MM.1S (cell line): ENCODE results near the gene PTGIS.

Experiments
- DNase-seq: peaks from one replicate; pipeline ENCODE4 v3.0.0-alpha.2; 2015
- H2AFZ ChIP-seq: fragments of 300-600 bp; sonication (generic); 2 replicates; pipeline ENCODE4 v1.6.0; 2016; ENCODE audit warnings: antibody characterized with exemption, low read length
- H3F3A ChIP-seq: fragments of 300-600 bp; sonication (generic); 2 replicates; pipeline ENCODE4 v1.6.1; 2016; ENCODE audit warnings: mild to moderate bottlenecking, antibody characterized with exemption, low read length, moderate library complexity, mixed read lengths; ENCODE audit not compliant: insufficient read depth
- H3K27ac ChIP-seq: fragments of 300-600 bp; sonication (generic); 2 replicates; pipeline ENCODE4 v1.5.1; 2016; ENCODE audit warnings: mild to moderate bottlenecking, low read length
- H3K27me3 ChIP-seq: fragments of 300-600 bp; sonication (generic); replicated peaks from 2 replicates; pipeline ENCODE4 v1.6.0; 2016; ENCODE audit warnings: low read length; ENCODE audit not compliant: insufficient read depth
- H3K36me3 ChIP-seq: fragments of 300-600 bp; sonication (generic); replicated peaks from 2 replicates; pipeline ENCODE4 v1.6.1; 2016; ENCODE audit warnings: mild to moderate bottlenecking, low read length, mixed read lengths; ENCODE audit not compliant: insufficient read depth
- H3K4me1 ChIP-seq: fragments of 300-600 bp; sonication (generic); 2 replicates; pipeline ENCODE4 v1.6.1; 2016; ENCODE audit warnings: low read length, mixed read lengths
- H3K4me2 ChIP-seq: fragments of 300-600 bp; sonication (generic); 2 replicates; pipeline ENCODE4 v1.6.0; 2016; ENCODE audit warnings: low read depth, low read length
- H3K4me3 ChIP-seq: fragments of 300-600 bp; sonication (generic); 2 replicates; pipeline ENCODE4 v1.5.1; 2016; ENCODE audit warnings: low read length, mixed read lengths
- H3K79me2 ChIP-seq: fragments of 300-600 bp; sonication (generic); 2 replicates; pipeline ENCODE4 v1.6.1; 2016; ENCODE audit warnings: mixed run types, low read length, mixed read lengths
- H3K9ac ChIP-seq: fragments of 300-600 bp; sonication (generic); 2 replicates; pipeline ENCODE4 v1.6.1; 2016; ENCODE audit warnings: low read length, mixed read lengths
- H3K9me2 ChIP-seq: fragments of 300-600 bp; sonication (generic); replicated peaks from 2 replicates; pipeline ENCODE4 v1.6.1; 2016; ENCODE audit warnings: mild to moderate bottlenecking, low read length, mixed read lengths; ENCODE audit not compliant: insufficient read depth
- H3K9me3 ChIP-seq: fragments of 300-600 bp; sonication (generic); replicated peaks from 2 replicates; pipeline ENCODE4 v1.6.1; 2016; ENCODE audit warnings: mild to moderate bottlenecking, low read length, mixed read lengths; ENCODE audit not compliant: insufficient read depth
- H4K20me1 ChIP-seq: fragments of 300-600 bp; sonication (generic); 2 replicates; pipeline ENCODE4 v1.6.1; 2016; ENCODE audit warnings: mild to moderate bottlenecking, low read length, moderate library complexity, mixed read lengths; ENCODE audit not compliant: insufficient read depth
- EZH2 ChIP-seq: fragments of 300-600 bp; sonication (generic); optimal IDR thresholded peaks from 2 replicates; pipeline ENCODE3; 2017; ENCODE audit warnings: low read depth, mild to moderate bottlenecking, antibody characterized with exemption, low read length, mixed read lengths
- EZH2phosphoT487 ChIP-seq: fragments of 300-600 bp; sonication (generic); IDR thresholded peaks from 2 replicates; pipeline ENCODE4 v1.6.1; 2018; ENCODE audit warnings: antibody characterized with exemption, low read length
- TF ChIP-seq, protein P1 (sequence below): fragments of 300-600 bp; sonication (generic); IDR thresholded peaks from 2 replicates; pipeline ENCODE4 v1.5.1; 2016; ENCODE audit warnings: antibody characterized with exemption, low read length, mixed read lengths

PTGIS gene

DNA sequence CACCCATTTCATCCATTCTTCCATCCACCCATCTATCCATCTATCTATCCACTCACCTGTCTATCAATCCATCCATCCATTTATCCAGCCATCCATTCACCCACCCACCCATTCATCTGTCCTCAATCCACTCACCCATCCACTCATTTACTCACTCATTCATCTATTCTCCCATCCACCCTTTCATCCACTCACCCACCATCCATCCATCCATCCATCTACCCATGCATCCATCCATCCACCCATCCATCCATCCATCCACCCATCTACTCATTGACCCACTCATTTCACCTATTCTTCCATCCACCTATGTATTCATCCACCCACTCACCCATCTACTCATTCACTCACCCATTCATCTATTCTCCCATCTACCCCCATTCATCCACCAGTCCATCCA, 24.2 kb upstream of the PTGIS start:
- Histone ChIP-seq H3K9ac (no peak overlapping the region), H3K9me3 (no peaks in the 10 kb centered on the region), H3K79me2 (no peaks in the 10 kb centered on the region), H3K27me3 (no peaks in the 10 kb centered on the region), H3F3A (no peaks in the 10 kb centered on the region), H3K4me3 (no peak overlapping the region), H3K36me3 (no peaks in the 10 kb centered on the region), H3K4me1 (peaks cover 7% of the 10 kb centered on the region; the same call in 1 of the 2 replicates), H3K27ac (no peak overlapping the region), H3K4me2 (no peak overlapping the region), H3K9me2 (no peaks in the 10 kb centered on the region), H2AFZ (no peak overlapping the region), H4K20me1 (no peaks in the 10 kb centered on the region)
- TF ChIP-seq EZH2phosphoT487 (no peak), EZH2 (no peak)
- TF ChIP-seq, protein P1, sequence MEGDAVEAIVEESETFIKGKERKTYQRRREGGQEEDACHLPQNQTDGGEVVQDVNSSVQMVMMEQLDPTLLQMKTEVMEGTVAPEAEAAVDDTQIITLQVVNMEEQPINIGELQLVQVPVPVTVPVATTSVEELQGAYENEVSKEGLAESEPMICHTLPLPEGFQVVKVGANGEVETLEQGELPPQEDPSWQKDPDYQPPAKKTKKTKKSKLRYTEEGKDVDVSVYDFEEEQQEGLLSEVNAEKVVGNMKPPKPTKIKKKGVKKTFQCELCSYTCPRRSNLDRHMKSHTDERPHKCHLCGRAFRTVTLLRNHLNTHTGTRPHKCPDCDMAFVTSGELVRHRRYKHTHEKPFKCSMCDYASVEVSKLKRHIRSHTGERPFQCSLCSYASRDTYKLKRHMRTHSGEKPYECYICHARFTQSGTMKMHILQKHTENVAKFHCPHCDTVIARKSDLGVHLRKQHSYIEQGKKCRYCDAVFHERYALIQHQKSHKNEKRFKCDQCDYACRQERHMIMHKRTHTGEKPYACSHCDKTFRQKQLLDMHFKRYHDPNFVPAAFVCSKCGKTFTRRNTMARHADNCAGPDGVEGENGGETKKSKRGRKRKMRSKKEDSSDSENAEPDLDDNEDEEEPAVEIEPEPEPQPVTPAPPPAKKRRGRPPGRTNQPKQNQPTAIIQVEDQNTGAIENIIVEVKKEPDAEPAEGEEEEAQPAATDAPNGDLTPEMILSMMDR: no peak
- no peak for DNase-seq

DNA sequence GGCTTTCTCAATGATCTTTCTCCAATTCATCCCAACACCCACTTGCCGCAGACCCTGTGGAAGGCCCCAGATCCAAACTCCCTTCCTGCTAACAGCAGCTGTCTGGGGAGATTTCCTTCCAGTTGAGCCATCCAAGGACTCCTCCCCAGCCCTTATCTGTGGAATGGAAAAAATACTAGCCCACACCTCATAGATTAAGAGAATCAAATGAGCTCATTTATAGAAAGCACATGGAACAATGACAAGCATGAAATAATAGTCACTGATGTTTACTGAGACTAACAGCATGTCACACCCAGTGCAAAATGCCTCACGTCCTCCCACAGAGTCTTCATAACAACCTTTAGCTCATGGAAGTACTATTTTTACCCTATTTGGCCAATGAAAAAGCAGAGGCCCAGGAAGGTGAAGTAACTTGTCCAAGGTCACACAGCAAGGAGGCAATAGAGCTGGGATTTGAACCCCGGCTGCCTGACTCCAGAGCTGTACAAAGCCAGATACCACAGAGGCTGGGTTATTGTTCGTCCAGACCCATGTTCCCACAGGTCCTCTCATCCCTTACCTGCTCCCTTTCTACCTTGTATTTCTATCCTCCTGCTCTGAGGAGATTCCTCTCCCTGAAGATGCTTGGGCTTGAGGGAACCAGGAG, 23.4 kb upstream of the PTGIS start:
- H3K9me2 ChIP-seq: no peaks in the 10 kb centered on the region
- H3K27ac ChIP-seq: no peak overlapping the region
- H3K9ac ChIP-seq: no peak overlapping the region
- H3K79me2 ChIP-seq: no peaks in the 10 kb centered on the region
- peaks cover 6% of the 10 kb centered on the region; the same call in 1 of the 2 replicates for H3K4me1 ChIP-seq
- H4K20me1 ChIP-seq: no peaks in the 10 kb centered on the region
- TF ChIP-seq, protein P1: no peak
- TF ChIP-seq EZH2 (no peak), EZH2phosphoT487 (no peak)
- no peak overlapping the region for H2AFZ ChIP-seq
- no peaks in the 10 kb centered on the region for H3F3A ChIP-seq
- no peak for DNase-seq
- H3K4me3 ChIP-seq: no peak overlapping the region
- H3K9me3 ChIP-seq: no peaks in the 10 kb centered on the region
- H3K4me2 ChIP-seq: no peak overlapping the region
- H3K36me3 ChIP-seq: no peaks in the 10 kb centered on the region
- no peaks in the 10 kb centered on the region for H3K27me3 ChIP-seq

GRCh38 chr20:49590163-49591017, 22.5 kb upstream of the PTGIS start:
- H3K4me2 ChIP-seq: no peak overlapping the region

More at GRCh38 chr20:49590163-49591017, 22.5 kb upstream of the PTGIS start:
- Histone ChIP-seq H3K9me2 (no peaks in the 10 kb centered on the region), H3K4me1 (peaks cover 6% of the 10 kb centered on the region; the same call in 1 of the 2 replicates), H3K4me3 (no peak overlapping the region), H3K36me3 (no peaks in the 10 kb centered on the region), H4K20me1 (no peaks in the 10 kb centered on the region), H3K27me3 (no peaks in the 10 kb centered on the region), H3K27ac (no peak overlapping the region), H3F3A (no peaks in the 10 kb centered on the region), H3K79me2 (no peaks in the 10 kb centered on the region), H2AFZ (no peak overlapping the region), H3K9ac (no peak overlapping the region), H3K9me3 (no peaks in the 10 kb centered on the region)
- no peak for TF ChIP-seq EZH2phosphoT487
- TF ChIP-seq EZH2: no peak
- TF ChIP-seq, protein P1: no peak
- DNase-seq: no peak
